OCI-LY1 (cell line): ENCODE measurements around the gene GJC2.

Experiments
- EZH2 ChIP-seq: fragments of 200-600 bp; sonication (generic), shearing (Covaris generic); IDR thresholded peaks from 2 replicates; pipeline ENCODE4 v1.8.0; 2017; ENCODE audit warnings: borderline replicate concordance, mixed run types, mild to moderate bottlenecking, antibody characterized with exemption, low read length, moderate library complexity, mixed read lengths
- TF ChIP-seq, protein P1 (sequence below): fragments of 200-600 bp; sonication (generic), shearing (Covaris generic); IDR thresholded peaks from 2 replicates; pipeline ENCODE4 v1.5.1; 2017; ENCODE audit warnings: mild to moderate bottlenecking, antibody characterized with exemption, low read length, moderate library complexity, mixed read lengths

DNA sequence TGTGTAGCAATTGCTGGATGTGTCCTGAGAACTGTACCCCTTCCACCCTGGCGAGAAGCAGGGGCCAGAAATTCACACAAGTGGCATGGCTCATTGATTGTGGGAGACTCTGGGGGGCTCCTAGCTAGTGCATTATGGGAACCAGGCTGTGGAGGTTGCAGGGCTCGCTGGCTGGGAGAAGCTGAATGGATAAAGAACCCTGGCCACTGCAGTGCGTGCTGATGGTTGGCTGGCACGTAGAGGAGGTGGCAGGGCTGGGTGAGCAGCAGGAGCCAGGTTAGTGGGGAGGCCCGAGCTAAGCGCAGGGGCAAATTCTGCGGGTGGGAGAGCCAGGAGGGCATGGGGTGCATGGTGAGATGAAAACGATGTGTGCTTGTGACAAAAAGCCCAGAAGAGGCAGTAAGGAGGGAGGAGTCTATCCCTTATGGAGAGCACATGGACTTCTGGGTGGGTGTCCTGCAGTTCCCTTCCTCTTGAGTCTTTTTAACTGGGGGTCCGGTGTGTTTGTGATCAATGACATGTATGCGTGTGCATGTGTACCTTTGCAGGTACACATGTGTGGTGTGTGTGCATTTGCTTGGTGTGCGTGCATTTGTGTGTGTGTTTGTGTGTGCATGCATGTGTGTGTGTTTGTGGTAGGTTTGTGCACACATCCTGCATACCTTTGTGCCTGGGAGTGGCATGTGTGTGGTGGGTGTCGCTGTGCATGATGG lies 6.1 kb upstream of the GJC2 start:
- TF ChIP-seq, protein P1, sequence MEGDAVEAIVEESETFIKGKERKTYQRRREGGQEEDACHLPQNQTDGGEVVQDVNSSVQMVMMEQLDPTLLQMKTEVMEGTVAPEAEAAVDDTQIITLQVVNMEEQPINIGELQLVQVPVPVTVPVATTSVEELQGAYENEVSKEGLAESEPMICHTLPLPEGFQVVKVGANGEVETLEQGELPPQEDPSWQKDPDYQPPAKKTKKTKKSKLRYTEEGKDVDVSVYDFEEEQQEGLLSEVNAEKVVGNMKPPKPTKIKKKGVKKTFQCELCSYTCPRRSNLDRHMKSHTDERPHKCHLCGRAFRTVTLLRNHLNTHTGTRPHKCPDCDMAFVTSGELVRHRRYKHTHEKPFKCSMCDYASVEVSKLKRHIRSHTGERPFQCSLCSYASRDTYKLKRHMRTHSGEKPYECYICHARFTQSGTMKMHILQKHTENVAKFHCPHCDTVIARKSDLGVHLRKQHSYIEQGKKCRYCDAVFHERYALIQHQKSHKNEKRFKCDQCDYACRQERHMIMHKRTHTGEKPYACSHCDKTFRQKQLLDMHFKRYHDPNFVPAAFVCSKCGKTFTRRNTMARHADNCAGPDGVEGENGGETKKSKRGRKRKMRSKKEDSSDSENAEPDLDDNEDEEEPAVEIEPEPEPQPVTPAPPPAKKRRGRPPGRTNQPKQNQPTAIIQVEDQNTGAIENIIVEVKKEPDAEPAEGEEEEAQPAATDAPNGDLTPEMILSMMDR = no peak
- TF ChIP-seq EZH2 = no peak
